GM21526 (cell line): ENCODE data around the gene LHFPL6.
A peak's percentile ranks its signal among the peaks of the same experiment; 100 is the strongest.

Experiments
- ATAC-seq: cut with Tn5 transposase; IDR thresholded peaks from one replicate; pipeline ENCODE4 v1.9.1; 2021; ENCODE audit warnings: moderate library complexity; ENCODE audit not compliant: unreplicated experiment, low FRiP score

Gene LHFPL6

GRCh38 chr13:39522329-39522728, 80.7 kb downstream of the LHFPL6 start:
- no peak for ATAC-seq

- ATAC-seq: no peak
Measured at GRCh38 chr13:39521701-39522100, 81.3 kb downstream of the LHFPL6 start.

GRCh38 chr13:39516096-39516495, 86.9 kb downstream of the LHFPL6 start:
- ATAC-seq: no peak

GRCh38 chr13:39515224-39515714, 87.7 kb downstream of the LHFPL6 start:
- ATAC-seq: no peak

- no peak for ATAC-seq
Measured at GRCh38 chr13:39512687-39513086, 90.3 kb downstream of the LHFPL6 start.

- peak; percentile 88 for ATAC-seq
Measured at GRCh38 chr13:39510316-39510695, 92.7 kb downstream of the LHFPL6 start.

- no peak for ATAC-seq
Measured at GRCh38 chr13:39509616-39510315, 93.2 kb downstream of the LHFPL6 start.

- ATAC-seq: no peak
Measured at GRCh38 chr13:39506559-39507390, 96.2 kb downstream of the LHFPL6 start.

GRCh38 chr13:39505151-39505550, 97.8 kb downstream of the LHFPL6 start:
- ATAC-seq: no peak

- no peak for ATAC-seq
Measured at GRCh38 chr13:39503048-39503447, 99.9 kb downstream of the LHFPL6 start.

GRCh38 chr13:39501702-39502324, 101.2 kb downstream of the LHFPL6 start:
- ATAC-seq: no peak

GRCh38 chr13:39499604-39500003, 103.4 kb downstream of the LHFPL6 start:
- no peak for ATAC-seq

GRCh38 chr13:39498471-39499114, 104.4 kb downstream of the LHFPL6 start:
- ATAC-seq: no peak

GRCh38 chr13:39496506-39496905, 106.5 kb downstream of the LHFPL6 start:
- no peak for ATAC-seq

GRCh38 chr13:39494633-39495032, 108.4 kb downstream of the LHFPL6 start:
- ATAC-seq: no peak

GRCh38 chr13:39494006-39494405, 109.0 kb downstream of the LHFPL6 start:
- no peak for ATAC-seq

- no peak for ATAC-seq
Measured at GRCh38 chr13:39490136-39490535, 112.9 kb downstream of the LHFPL6 start.

GRCh38 chr13:39486758-39487157, 116.2 kb downstream of the LHFPL6 start:
- ATAC-seq: no peak

GRCh38 chr13:39485314-39485700, 117.7 kb downstream of the LHFPL6 start:
- no peak for ATAC-seq

GRCh38 chr13:39484506-39485313, 118.3 kb downstream of the LHFPL6 start:
- no peak for ATAC-seq
